HepG2 (cell line): ENCODE measurements around the gene ABHD15. TPM values are rescaled to one million over a fixed set of nuclear protein-coding genes. Genes with fewer than 3 reads are reported as not detected.

Source experiments
- ARNTL ChIP-seq: sonication (generic); formaldehyde crosslinking; IDR thresholded peaks from 2 replicates; pipeline ENCODE4 v1.4.0; 2020; ENCODE audit warnings: mild to moderate bottlenecking, missing genetic modification reagents
- ASH2L ChIP-seq: fragments of 300-600, 200-600 bp; sonication (generic); IDR thresholded peaks from 2 replicates; pipeline ENCODE4 v1.7.0; 2017; ENCODE audit warnings: low read depth, mild to moderate bottlenecking, moderate library complexity, mixed read lengths, low read length; ENCODE audit not compliant: insufficient read length
- CBX1 ChIP-seq: IDR thresholded peaks from one replicate; pipeline ENCODE4 v1.6.1; 2016; ENCODE audit warnings: antibody characterized with exemption, low read depth
- FOSL2 ChIP-seq: sonication (generic); formaldehyde crosslinking; IDR thresholded peaks from 2 replicates; pipeline ENCODE4 v1.4.0; 2020; ENCODE audit warnings: missing genetic modification reagents
- HNF4A ChIP-seq: sonication (generic); formaldehyde crosslinking; IDR thresholded peaks from 2 replicates; pipeline ENCODE4 v1.4.0; 2020; ENCODE audit warnings: missing genetic modification reagents
- PBX3 ChIP-seq: sonication (generic); formaldehyde crosslinking; IDR thresholded peaks from 2 replicates; pipeline ENCODE4 v1.8.1; 2023; ENCODE audit warnings: missing genetic modification reagents, inconsistent platforms, borderline replicate concordance
- SIN3B ChIP-seq: fragments of 150-350 bp; IDR thresholded peaks from 2 replicates; pipeline ENCODE4 v1.6.1; 2014; ENCODE audit warnings: low read length
- SNRNP70 ChIP-seq: fragments of 200-400 bp; formaldehyde crosslinking; IDR thresholded peaks from 2 replicates; pipeline ENCODE4 v1.6.1; 2017; ENCODE audit warnings: mild to moderate bottlenecking, low read depth, low read length, moderate library complexity
- TCF12 ChIP-seq, 2 experiments: fragments of 450-650 bp in 1 of 2; sonication (generic) in 1 of 2; formaldehyde crosslinking in 1 of 2; IDR thresholded peaks; 2 replicates each; pipeline versions ENCODE4 v1.6.1 to v1.8.0; 2017 to 2022; ENCODE audit warnings: antibody characterized with exemption in 1 of 2, mild to moderate bottlenecking in 1 of 2, missing genetic modification reagents in 1 of 2, moderate library complexity in 1 of 2
- TRAFD1 ChIP-seq: sonication (generic); formaldehyde crosslinking; IDR thresholded peaks from 2 replicates; pipeline ENCODE4 v1.5.1; 2020; ENCODE audit warnings: missing genetic modification reagents, mild to moderate bottlenecking, borderline replicate concordance
- ZBTB38 ChIP-seq: sonication (generic); formaldehyde crosslinking; IDR thresholded peaks from 2 replicates; pipeline ENCODE4 v1.5.1; 2020; ENCODE audit warnings: mild to moderate bottlenecking, missing genetic modification reagents
- ZNF101 ChIP-seq: sonication (generic); formaldehyde crosslinking; IDR thresholded peaks from 2 replicates; pipeline ENCODE4 v1.4.0; 2020; ENCODE audit warnings: mild to moderate bottlenecking, low read depth, missing genetic modification reagents, borderline replicate concordance
- ZNF407 ChIP-seq: sonication (generic); formaldehyde crosslinking; IDR thresholded peaks from one replicate; pipeline ENCODE4 v1.5.1; 2020; ENCODE audit warnings: mild to moderate bottlenecking, missing genetic modification reagents; ENCODE audit errors: not compliant biosample characterization
- ZNF607 ChIP-seq: sonication (generic); formaldehyde crosslinking; IDR thresholded peaks from 2 replicates; pipeline ENCODE4 v1.5.1; 2020; ENCODE audit warnings: missing genetic modification reagents, mild to moderate bottlenecking, borderline replicate concordance
- ZNF724P ChIP-seq: sonication (generic); formaldehyde crosslinking; IDR thresholded peaks from 2 replicates; pipeline ENCODE4 v1.8.0; 2022; ENCODE audit warnings: missing genetic modification reagents, borderline replicate concordance
- ZNF749 ChIP-seq: sonication (generic); formaldehyde crosslinking; IDR thresholded peaks from 2 replicates; pipeline ENCODE4 v1.8.0; 2022; ENCODE audit warnings: mild to moderate bottlenecking, missing genetic modification reagents, moderate library complexity, borderline replicate concordance
- polyA plus RNA-seq, 8 experiments: library from polyadenylated mRNA; depleted of rRNA in 3 of 8; stranded (reverse) in 7 of 8; unstranded in 1 of 8; fragments of >200 nt; fragmentation: Illumina TruSeq in 4 of 8; extraction: Trizol in 4 of 8; gene quantifications; 2 replicates each; pipeline versions ENCODE4 v1.2.1 to v1.2.3, GENCODE V29; 2011 to 2016; ENCODE audit warnings: low read depth in 4 of 8, missing spikeins in 1 of 8, mixed read lengths in 1 of 8; ENCODE audit not compliant: insufficient read depth in 1 of 8
- total RNA-seq, 5 experiments: library from RNA; depleted of rRNA; stranded (reverse); fragments of >200 nt; fragmentation: Illumina TruSeq; extraction: Trizol; gene quantifications; 2 replicates each; pipeline ENCODE4 v1.2.3, GENCODE V29; 2016; ENCODE audit warnings: low read depth in 1 of 5

The ABHD15 gene
- total and polyA plus RNA-seq, 2 of the 13 experiments (the other 11 are each of a cell fraction or from before 2014, with no cell fraction given): 2.4 to 7.7 TPM

GRCh38 chr17:29574732-29575510 lies 8.1 kb upstream of the ABHD15 start (continued):
- peak; percentile 78 for TF ChIP-seq ASH2L
- no peak; the same call in 1 of the 2 replicates for TF ChIP-seq ZNF607
- no peak for TF ChIP-seq SNRNP70
- TF ChIP-seq PBX3 (CRISPR knock-in tag): no peak
- TF ChIP-seq ZNF724P: no peak
- 0 out of 2 replicates have a peak, but pooled peaks have one; percentile 29 for TF ChIP-seq SIN3B
- no peak for TF ChIP-seq CBX1
- peak; percentile 65; the same call in 1 of the 2 replicates for TF ChIP-seq TRAFD1
- TF ChIP-seq ZNF407 (CRISPR knock-in tag): no peak
- peak; percentile 76 for TF ChIP-seq ARNTL (CRISPR knock-in tag)
- TF ChIP-seq ZNF749 (CRISPR knock-in tag): no peak
- TF ChIP-seq HNF4A: peak; percentile 99
- peak; percentile 79 for TF ChIP-seq ZBTB38 (CRISPR knock-in tag)
- TF ChIP-seq ZNF101 (CRISPR knock-in tag): no peak
- peak; percentile 66 for TF ChIP-seq FOSL2
- TF ChIP-seq TCF12 (IDR thresholded peaks at IDR 0.05): no peak
- 0 out of 2 replicates have a peak, but pooled peaks have one; percentile 55 for TF ChIP-seq TCF12 (CRISPR knock-in tag; IDR thresholded peaks at IDR 0.05)
